Gastroesophageal sphincter (tissue), 3 donors: ENCODE measurements around the gene SCN1B.

Experiments
- EP300 ChIP-seq: sonication (generic); formaldehyde crosslinking; IDR thresholded peaks from one replicate; pipeline ENCODE4 v1.6.1; 2017; ENCODE audit warnings: antibody characterized with exemption, mild to moderate bottlenecking
- POLR2A ChIP-seq, 2 donors: fragments of 450-650 bp; IDR thresholded peaks; one replicate each; pipeline ENCODE4 v1.6.1; 2017; ENCODE audit warnings: antibody characterized with exemption in 2 of 2, mild to moderate bottlenecking in 2 of 2, moderate library complexity in 1 of 2
- TF ChIP-seq, protein P1 (sequence below), 4 experiments: fragments of 200-600 bp in 2 of 4; fragments of 450-650 bp in 2 of 4; sonication (generic) in 1 of 4; IDR thresholded peaks; one replicate each; pipeline ENCODE4 v1.5.1; 2017 to 2019; ENCODE audit warnings: antibody characterized with exemption in 4 of 4, mild to moderate bottlenecking in 2 of 4, moderate library complexity in 2 of 4

DNA sequence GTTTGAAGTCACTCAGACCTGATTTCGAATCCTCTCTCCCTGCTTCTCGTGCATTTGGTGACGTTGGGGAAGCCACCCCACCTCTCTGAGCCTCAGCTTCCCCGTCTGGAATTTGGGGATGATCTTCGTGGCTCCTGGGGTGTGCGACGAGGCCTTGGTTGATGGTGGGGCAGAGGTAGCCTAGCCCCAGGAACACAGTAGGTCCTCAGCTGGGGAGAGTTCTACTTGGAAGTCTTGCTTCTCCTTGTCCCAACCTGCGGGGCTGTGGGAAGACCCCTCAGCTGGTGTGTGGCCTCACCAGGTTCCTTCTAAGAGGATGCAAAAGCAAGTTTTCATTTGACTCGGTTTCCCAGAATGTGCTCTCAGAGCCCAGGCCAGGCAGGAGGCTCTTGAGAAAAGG lies 24.4 kb downstream of the SCN1B start:
- TF ChIP-seq, protein P1, sequence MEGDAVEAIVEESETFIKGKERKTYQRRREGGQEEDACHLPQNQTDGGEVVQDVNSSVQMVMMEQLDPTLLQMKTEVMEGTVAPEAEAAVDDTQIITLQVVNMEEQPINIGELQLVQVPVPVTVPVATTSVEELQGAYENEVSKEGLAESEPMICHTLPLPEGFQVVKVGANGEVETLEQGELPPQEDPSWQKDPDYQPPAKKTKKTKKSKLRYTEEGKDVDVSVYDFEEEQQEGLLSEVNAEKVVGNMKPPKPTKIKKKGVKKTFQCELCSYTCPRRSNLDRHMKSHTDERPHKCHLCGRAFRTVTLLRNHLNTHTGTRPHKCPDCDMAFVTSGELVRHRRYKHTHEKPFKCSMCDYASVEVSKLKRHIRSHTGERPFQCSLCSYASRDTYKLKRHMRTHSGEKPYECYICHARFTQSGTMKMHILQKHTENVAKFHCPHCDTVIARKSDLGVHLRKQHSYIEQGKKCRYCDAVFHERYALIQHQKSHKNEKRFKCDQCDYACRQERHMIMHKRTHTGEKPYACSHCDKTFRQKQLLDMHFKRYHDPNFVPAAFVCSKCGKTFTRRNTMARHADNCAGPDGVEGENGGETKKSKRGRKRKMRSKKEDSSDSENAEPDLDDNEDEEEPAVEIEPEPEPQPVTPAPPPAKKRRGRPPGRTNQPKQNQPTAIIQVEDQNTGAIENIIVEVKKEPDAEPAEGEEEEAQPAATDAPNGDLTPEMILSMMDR (IDR thresholded peaks at IDR 0.05), result no peak
- TF ChIP-seq EP300, result no peak
- no peak for TF ChIP-seq POLR2A (IDR thresholded peaks at IDR 0.05)
